Testis (tissue), 2 donors: ENCODE data around the gene AFAP1.

Source experiments
- CTCF ChIP-seq, 3 experiments: fragments of 450-650 bp in 2 of 3; fragments of 200-600 bp in 1 of 3; sonication (generic) in 1 of 3; IDR thresholded peaks; one replicate each; pipeline ENCODE4 v1.5.1; 2016 to 2019; ENCODE audit warnings: antibody characterized with exemption in 3 of 3, mild to moderate bottlenecking in 2 of 3, moderate library complexity in 1 of 3
- POLR2A ChIP-seq: fragments of 450-650 bp; IDR thresholded peaks from one replicate; pipeline ENCODE4 v1.6.1; 2017; ENCODE audit warnings: antibody characterized with exemption, mild to moderate bottlenecking, moderate library complexity

- no peak for TF ChIP-seq POLR2A
- TF ChIP-seq CTCF (IDR thresholded peaks at IDR 0.05): no peak
These were observed 37.0 kb upstream of the AFAP1 start for GRCh38 chr4:7976634-7977033.
